ENCODE measurements around the gene NRCAM. TPM values are rescaled to one million over a fixed set of nuclear protein-coding genes. Genes with fewer than 3 reads are reported as not detected.

Gene NRCAM
- total RNA-seq, 4 donors from 2014 or later, result 0.77 to 30.3 (median 2.0) TPM; not detected in 1

DNA sequence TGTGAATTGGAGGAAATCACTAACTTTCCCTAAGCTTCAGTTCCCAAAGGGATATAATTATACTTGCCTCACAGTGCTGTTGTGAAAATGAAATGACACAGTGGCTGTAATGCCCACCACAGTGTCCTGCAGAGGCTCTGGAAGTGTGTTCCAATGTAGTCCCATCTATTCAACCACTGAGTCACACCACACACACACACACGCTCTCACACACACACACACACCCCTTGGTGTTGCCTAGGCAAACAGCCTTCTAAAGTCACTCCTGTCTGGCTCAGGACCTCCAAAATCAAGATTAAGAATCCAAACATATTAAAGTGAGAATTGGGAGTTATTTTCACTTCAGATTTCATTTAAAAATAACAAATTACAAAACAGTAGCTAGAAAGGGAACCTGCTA, 73.3 kb downstream of the NRCAM start:
- H3K36me3 ChIP-seq, result no peaks in the 10 kb centered on the region
- intact Hi-C loops (cut with DNase I; ENCODE audit: low total_unique reads), result no loop called here
- H3K9me3 ChIP-seq, result no peaks in the 10 kb centered on the region
- DNase-seq, result no peak
- H3K27ac ChIP-seq, result no peak overlapping the region
- no peaks in the 10 kb centered on the region for H3K4me1 ChIP-seq
- TF ChIP-seq POLR2A (IDR thresholded peaks at IDR 0.05) (no peak), CTCF (IDR thresholded peaks at IDR 0.05) (no peak)
- no peaks in the 10 kb centered on the region for H3K27me3 ChIP-seq
- no peak overlapping the region for H3K4me3 ChIP-seq

- Histone ChIP-seq H3K4me3 (no peak overlapping the region), H3K4me1 (no peaks in the 10 kb centered on the region)
Measured at GRCh38 chr7:108380517-108380916, 75.7 kb downstream of the NRCAM start.

DNA sequence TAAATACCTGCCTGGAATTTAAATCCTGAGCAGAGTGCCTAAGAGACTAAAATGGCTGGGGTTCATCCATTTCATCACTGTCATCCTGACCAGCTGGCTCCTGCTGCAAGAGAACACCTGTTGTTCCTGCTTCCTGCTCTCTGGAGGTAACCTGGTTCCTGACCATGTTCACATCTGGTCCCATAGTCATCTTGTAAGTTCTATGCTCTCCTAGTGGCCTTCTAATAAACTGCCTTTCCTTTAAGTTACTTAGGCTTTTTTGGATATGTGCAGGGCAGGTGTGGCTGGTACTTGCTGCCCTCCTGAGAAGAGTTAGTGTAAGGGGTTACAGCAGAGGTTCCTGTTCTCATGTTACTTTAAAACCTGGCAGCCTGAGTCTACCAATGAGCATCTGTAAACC, 80.0 kb downstream of the NRCAM start:
- no peak for DNase-seq
- intact Hi-C loops (cut with DNase I; ENCODE audit: low total_unique reads), result no loop called here
- no peaks in the 10 kb centered on the region for H3K27me3 ChIP-seq
- no peaks in the 10 kb centered on the region for H3K36me3 ChIP-seq
- no peak overlapping the region for H3K4me3 ChIP-seq
- H3K4me1 ChIP-seq, result no peaks in the 10 kb centered on the region
- H3K27ac ChIP-seq, result no peak overlapping the region
- no peaks in the 10 kb centered on the region for H3K9me3 ChIP-seq
- TF ChIP-seq POLR2A (IDR thresholded peaks at IDR 0.05) (no peak), CTCF (IDR thresholded peaks at IDR 0.05) (no peak)

More at GRCh38 chr7:108380517-108380916, 75.7 kb downstream of the NRCAM start:
- TF ChIP-seq CTCF (IDR thresholded peaks at IDR 0.05), result no peak
- no peak for TF ChIP-seq POLR2A (IDR thresholded peaks at IDR 0.05)
- H3K27me3 ChIP-seq, result no peaks in the 10 kb centered on the region
- no peaks in the 10 kb centered on the region for H3K9me3 ChIP-seq
- H3K27ac ChIP-seq, result no peak overlapping the region
- intact Hi-C loops (cut with DNase I; ENCODE audit: low total_unique reads), result no loop called here
- DNase-seq, result no peak
- no peaks in the 10 kb centered on the region for H3K36me3 ChIP-seq

DNA sequence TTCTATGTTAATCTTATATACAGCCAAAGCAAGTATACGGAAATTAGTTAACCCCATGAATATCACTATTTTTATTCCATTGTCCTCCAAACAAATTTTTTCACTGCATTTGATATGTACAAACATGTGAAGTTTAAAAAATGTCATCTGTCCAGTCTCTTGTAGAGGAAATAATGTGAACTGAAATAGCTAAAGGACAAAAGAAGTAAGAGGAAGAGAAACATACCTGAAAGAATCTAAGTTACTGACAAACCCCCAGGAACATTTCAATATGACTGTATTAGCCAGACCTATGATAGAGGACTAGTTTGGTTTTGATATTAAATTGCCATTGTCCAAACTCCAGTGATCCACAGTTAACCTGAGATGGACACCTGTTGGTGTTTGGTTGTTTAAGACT, 80.6 kb downstream of the NRCAM start:
- H3K9me3 ChIP-seq, result no peaks in the 10 kb centered on the region
- H3K27me3 ChIP-seq, result no peaks in the 10 kb centered on the region
- intact Hi-C loops (cut with DNase I; ENCODE audit: low total_unique reads), result no loop called here
- no peaks in the 10 kb centered on the region for H3K4me1 ChIP-seq
- no peak overlapping the region for H3K4me3 ChIP-seq
- H3K27ac ChIP-seq, result no peak overlapping the region
- no peak for DNase-seq
- TF ChIP-seq CTCF (IDR thresholded peaks at IDR 0.05) (no peak), POLR2A (IDR thresholded peaks at IDR 0.05) (no peak)
- H3K36me3 ChIP-seq, result no peaks in the 10 kb centered on the region

- Histone ChIP-seq H3K36me3 (no peaks in the 10 kb centered on the region), H3K4me1 (no peaks in the 10 kb centered on the region), H3K9me3 (no peaks in the 10 kb centered on the region), H3K27ac (no peak overlapping the region), H3K4me3 (no peak overlapping the region), H3K27me3 (no peaks in the 10 kb centered on the region)
- DNase-seq, result no peak
- TF ChIP-seq POLR2A (IDR thresholded peaks at IDR 0.05) (no peak), CTCF (IDR thresholded peaks at IDR 0.05) (no peak)
- intact Hi-C loops (cut with DNase I; ENCODE audit: low total_unique reads), result no loop called here
Measured at GRCh38 chr7:108374899-108375298, 81.3 kb downstream of the NRCAM start.
